Measurements from ENCODE around the gene SIRT3. TPM values are rescaled to one million over a fixed set of nuclear protein-coding genes. Genes with fewer than 3 reads are reported as not detected.

SIRT3 gene
- total RNA-seq, 2 experiments from 2014 or later = 13.5 to 16.0 TPM

- POLR2A ChIA-PET = no interaction called here
- CTCF ChIA-PET = interaction anchor here (0.6 to 0.8 kb wide), 2 partner anchors 10 to 36 kb away, joined by 3 read pairs; no protein-coding TSS in a partner anchor
Measured at GRCh38 chr11:276219-276618, 40.1 kb upstream of the SIRT3 start.

- POLR2A ChIA-PET = no interaction called here
- CTCF ChIA-PET = interaction anchor here (0.6 to 2.7 kb wide), 2 partner anchors 9 to 91 kb away, joined by 3 to 15 read pairs; no protein-coding TSS in a partner anchor
Measured at GRCh38 chr11:272931-273198, 36.7 kb upstream of the SIRT3 start.

GRCh38 chr11:272195-272930 lies 36.2 kb upstream of the SIRT3 start:
- CTCF ChIA-PET = interaction anchor here (0.9 to 2.7 kb wide), 2 partner anchors 10 to 29 kb away, joined by 4 to 15 read pairs; no protein-coding TSS in a partner anchor
- POLR2A ChIA-PET = interaction anchor here (0.5 kb wide), 1 partner anchor 40 kb away, joined by 4 read pairs; no protein-coding TSS in a partner anchor

DNA sequence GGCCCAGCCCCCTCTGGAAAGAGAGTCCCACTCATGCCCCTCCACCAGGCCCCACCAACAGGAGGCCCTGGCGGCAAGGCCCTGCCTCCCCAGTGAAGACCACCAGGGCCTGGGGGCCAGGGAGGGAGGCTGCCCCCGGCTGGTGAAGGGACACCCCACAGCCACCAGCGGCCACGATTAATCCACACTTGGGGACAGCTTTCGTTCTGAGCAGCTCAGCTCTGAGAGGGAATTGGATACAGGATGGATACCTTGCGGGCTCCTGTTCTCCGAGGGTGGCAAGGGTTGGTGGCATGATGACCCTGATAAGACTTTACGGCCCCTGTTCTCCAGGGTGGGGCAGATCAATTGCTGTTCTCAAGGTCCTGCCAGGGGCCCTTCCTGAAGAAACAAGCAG lies 35.2 kb upstream of the SIRT3 start:
- ChIA-PET POLR2A (no interaction called here), CTCF (interaction anchor here (0.9 to 2.7 kb wide), 2 partner anchors 11 to 30 kb away, joined by 4 to 15 read pairs; no protein-coding TSS in a partner anchor)

- ChIA-PET CTCF (interaction anchor here (0.7 to 2.7 kb wide), 2 partner anchors 11 to 20 kb away, joined by 3 to 15 read pairs; no protein-coding TSS in a partner anchor), POLR2A (no interaction called here)
Measured at GRCh38 chr11:270451-271318, 34.5 kb upstream of the SIRT3 start.

- POLR2A ChIA-PET = interaction anchor here (0.8 to 1.0 kb wide), 4 partner anchors 62 to 456 kb away, joined by 3 to 6 read pairs (median 4); partner anchors contain the start of genes BET1L and RIC8A
Measured at GRCh38 chr11:269146-269890, 33.2 kb upstream of the SIRT3 start.

GRCh38 chr11:268716-269145 lies 32.6 kb upstream of the SIRT3 start:
- ChIA-PET POLR2A (interaction anchor here (0.8 to 1.4 kb wide), 6 partner anchors 36 to 457 kb away, joined by 3 to 6 read pairs (median 4); partner anchors contain the start of genes BET1L and RIC8A), CTCF (interaction anchor here (0.6 to 2.4 kb wide), 5 partner anchors 24 to 87 kb away, joined by 3 to 7 read pairs (median 4); partner anchors contain the start of genes BET1L and RIC8A)

More at GRCh38 chr11:269146-269890, 33.2 kb upstream of the SIRT3 start:
- CTCF ChIA-PET = interaction anchor here (1.2 to 2.4 kb wide), 2 partner anchors 61 to 86 kb away, joined by 4 to 7 read pairs; partner anchors contain the start of genes BET1L and RIC8A

- ChIA-PET CTCF (interaction anchor here (1.0 to 2.4 kb wide), 6 partner anchors 12 to 61 kb away, joined by 3 to 7 read pairs (median 4); partner anchors contain the start of genes BET1L and RIC8A), POLR2A (interaction anchor here (0.7 to 1.5 kb wide), 7 partner anchors 21 to 181 kb away, joined by 3 to 6 read pairs (median 3); partner anchors contain the start of gene PGGHG)
Measured at GRCh38 chr11:267491-267994, 31.4 kb upstream of the SIRT3 start.

DNA sequence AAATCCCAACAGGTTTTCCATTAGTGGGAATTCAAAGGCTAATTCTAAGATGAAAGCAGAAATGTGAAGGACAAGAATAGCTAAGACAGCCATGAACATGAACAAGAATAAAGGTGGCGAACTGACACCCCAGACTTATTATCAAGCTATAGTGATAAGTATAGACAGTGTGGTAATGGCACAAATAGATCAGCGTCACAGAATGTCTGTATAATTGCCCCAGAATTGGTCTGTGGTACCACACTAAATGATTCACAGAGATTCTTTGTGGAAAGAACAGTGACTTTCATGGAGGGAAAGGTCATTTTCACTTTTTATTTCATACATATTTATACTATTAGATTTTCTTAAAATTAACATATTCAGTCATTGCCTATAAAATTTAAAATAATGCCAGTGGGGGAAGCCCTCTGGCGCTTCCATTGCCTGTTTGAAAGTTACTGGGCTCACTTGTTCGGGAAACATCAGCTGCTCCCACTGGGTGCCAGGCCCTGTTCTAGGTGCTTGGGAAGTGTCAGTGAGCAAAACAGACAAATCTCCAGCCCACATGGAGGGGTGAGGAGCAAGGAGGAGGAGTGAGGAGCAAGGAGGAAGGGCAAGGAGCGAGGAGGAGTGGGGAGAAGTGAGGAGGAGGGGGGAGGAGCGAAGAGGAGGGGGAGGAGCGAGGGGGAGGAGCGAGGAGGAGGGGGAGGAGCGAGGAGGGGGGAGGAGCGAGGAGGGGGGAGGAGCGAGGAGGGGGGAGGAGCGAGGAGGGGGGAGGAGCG lies 30.7 kb upstream of the SIRT3 start:
- CTCF ChIA-PET = interaction anchor here (0.6 to 2.4 kb wide), 6 partner anchors 13 to 141 kb away, joined by 3 to 7 read pairs (median 4); partner anchors contain the start of genes BET1L and RIC8A
- POLR2A ChIA-PET = interaction anchor here (1.0 to 1.5 kb wide), 4 partner anchors 24 to 182 kb away, joined by 3 to 6 read pairs (median 5); no protein-coding TSS in a partner anchor

DNA sequence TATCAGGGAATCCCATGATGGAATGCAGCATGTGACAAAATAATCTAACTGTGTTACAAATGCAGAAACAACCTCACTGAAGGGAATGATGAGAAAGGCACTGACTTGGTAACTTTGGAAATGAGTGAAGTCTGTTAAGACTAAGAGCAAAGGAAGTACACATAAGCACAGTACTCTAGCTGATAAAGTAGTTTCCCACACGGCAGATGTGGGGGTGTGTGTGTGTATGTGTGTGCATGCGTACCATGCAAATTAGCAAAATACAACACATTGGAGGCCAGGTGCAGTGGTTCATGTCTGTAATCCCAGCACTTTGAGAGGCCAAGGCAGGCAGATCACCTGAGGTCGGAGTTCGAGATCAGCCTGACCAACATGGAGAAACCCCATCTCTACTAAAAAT lies 25.5 kb upstream of the SIRT3 start:
- POLR2A ChIA-PET = no interaction called here

GRCh38 chr11:259413-259812 lies 23.3 kb upstream of the SIRT3 start:
- POLR2A ChIA-PET = no interaction called here
- CTCF ChIA-PET = interaction anchor here (1.1 to 1.6 kb wide), 3 partner anchors 11 to 103 kb away, joined by 3 to 6 read pairs (median 3); no protein-coding TSS in a partner anchor

More for the DNA sequence above, 25.5 kb upstream of the SIRT3 start:
- CTCF ChIA-PET = no interaction called here

DNA sequence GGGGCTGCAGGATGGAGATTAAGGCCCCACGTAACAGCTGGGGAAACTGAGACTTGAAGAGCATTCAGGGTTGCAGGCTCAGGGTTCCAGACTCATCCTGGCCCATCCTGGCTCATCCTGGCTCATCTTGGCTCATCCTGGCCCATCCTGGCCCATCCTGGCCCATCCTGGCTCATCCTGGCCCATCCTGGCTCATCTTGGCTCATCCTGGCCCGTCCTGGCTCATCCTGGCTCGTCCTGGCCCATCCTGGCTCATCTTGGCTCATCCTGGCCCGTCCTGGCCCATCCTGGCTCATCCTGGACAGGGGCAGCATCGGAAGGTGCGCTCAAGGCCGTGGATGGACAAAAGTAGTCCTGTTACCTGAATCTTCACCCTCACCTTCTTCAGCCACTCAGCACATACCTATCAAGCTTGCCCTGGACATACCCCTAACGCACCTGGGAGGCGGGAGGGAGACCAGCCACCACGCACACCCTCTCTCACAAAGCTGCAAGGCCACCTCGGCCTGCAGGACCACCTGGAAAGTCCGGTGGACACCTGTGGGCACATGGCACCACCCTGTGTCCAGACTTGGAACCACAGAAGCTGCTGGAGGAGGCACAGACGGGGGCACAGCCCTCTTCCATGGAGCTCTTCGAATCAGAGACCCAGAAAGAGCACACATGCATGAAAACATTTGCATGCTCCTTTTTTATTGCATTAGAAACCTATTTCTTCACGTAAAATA lies 21.8 kb upstream of the SIRT3 start:
- ChIA-PET POLR2A (no interaction called here), CTCF (interaction anchor here (0.6 kb wide), 1 partner anchor 102 kb away, joined by 3 read pairs; no protein-coding TSS in a partner anchor)

DNA sequence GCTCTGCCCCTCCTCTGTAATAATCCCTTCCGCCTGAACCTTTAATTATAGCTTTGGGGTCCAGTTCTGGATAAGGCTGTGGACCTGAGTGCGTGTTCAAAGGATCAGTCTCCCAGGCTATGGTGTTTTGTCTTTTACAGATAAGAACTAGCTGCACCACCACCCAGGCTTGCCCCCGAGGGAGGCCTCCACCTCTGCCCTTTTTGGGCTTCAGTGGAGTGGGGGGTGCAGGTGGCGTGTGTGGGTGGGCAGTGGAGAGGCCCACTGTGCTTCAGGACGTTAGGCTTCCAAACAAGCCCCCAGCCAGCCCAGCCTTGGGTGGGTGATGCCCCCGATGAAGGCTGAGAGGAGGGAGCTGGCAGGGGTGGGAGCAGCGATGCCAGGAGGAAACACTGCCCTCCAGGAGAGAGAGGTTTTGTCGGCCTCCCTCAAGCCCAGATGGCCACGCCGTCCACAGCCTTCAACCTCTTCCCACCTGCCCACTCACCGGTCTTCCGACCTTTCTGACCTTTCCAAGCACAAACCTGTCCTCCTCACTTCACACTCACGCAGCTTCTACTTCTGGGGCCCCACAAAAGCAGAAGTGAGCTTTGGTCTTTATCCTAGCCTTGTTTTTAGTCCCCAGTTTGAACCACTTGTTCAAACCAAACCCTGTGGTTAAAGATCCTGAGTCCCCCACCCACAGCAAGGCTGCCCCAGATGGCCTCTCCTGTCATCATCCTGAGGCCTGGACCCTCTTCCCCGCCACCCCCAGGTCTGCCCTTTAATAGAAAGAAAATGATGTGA lies 21.0 kb upstream of the SIRT3 start:
- CTCF ChIA-PET = no interaction called here
- POLR2A ChIA-PET = no interaction called here

GRCh38 chr11:255816-256215 lies 19.7 kb upstream of the SIRT3 start:
- CTCF ChIA-PET = no interaction called here
- POLR2A ChIA-PET = no interaction called here

GRCh38 chr11:255176-255575 lies 19.0 kb upstream of the SIRT3 start:
- POLR2A ChIA-PET = no interaction called here
- CTCF ChIA-PET = no interaction called here

- ChIA-PET POLR2A (no interaction called here), CTCF (no interaction called here)
Measured at GRCh38 chr11:253886-254270, 17.7 kb upstream of the SIRT3 start.

Measured in activated CD8-positive, alpha-beta memory T cell treated with anti-CD3 and anti-CD28 coated beads for 36 hours (primary cell).